ENCODE measurements around the gene WWOX.

Gene WWOX

DNA sequence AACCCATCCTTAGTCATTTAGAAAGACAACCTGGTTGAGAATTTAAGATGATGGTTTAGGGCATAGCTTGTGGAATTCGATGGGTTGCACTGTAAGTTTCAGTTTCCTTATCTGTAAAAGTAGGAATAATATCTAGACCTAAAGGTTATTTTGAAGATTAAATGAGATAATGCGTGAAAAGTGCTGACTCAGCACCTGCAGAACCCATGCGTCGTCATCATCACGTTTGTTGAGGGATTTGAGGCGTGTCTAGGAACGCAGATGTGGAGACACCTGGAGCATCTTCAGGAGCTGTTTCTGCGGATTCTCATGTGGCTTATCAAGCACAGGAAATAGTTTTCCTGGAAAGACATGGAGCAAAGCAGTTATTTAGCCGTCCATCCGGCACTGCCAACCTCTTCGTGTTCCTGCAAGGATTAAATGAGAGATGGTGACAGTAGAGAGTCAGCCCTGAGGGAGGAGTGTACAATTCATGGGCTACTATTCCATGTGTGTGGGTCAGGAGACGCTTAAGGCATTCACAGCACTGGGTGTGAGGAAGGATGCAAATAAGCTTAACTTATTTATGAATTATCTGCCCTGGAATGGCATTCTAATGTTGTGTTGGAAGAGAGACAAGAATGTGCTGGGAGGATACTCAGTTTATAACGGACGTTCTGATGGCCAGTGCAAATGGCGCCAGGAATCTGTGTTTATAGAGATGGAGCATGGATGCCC is 965.0 kb downstream of the WWOX start:
- no peak for DNase-seq

DNA sequence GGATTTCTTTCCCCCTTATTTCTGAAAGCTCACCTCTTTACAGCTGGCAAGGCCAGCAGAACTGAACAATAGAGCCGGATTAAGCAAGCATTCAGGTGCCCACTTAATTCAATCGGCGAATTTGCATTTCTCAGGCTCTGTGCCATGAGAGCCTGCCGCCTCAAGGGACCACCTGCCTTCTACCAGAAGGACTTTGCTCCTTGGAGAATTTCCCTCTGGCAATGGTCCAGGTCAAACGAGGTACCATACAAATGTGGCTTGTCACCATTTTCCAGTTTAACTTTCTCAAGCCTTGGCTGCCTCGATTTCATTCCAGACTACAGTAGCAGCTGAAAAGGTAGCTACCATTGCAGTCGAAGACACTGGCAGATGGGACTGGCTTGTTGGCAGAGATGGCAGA is 967.1 kb downstream of the WWOX start:
- peak; percentile 70 to 73 for DNase-seq

DNA sequence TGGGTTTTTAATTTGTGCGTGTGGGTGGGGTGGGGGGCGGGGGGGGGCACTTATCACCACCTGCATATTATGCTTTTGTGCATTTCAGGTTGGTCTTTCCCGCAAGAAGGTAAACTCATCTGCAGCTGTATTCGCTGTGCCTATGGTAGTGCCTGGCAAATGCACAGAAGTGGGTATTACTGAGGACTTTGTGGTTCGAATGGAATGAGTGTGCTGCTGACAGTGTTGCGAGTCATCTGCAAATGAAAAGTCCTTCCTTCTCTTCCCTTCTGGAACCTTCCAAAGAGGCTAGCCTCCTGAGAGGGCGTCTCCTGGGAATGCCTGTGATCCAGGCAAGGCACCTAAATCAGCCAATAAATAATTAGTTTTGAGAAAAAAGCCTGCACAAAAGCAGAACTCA is 968.1 kb downstream of the WWOX start:
- no peak for DNase-seq

DNA sequence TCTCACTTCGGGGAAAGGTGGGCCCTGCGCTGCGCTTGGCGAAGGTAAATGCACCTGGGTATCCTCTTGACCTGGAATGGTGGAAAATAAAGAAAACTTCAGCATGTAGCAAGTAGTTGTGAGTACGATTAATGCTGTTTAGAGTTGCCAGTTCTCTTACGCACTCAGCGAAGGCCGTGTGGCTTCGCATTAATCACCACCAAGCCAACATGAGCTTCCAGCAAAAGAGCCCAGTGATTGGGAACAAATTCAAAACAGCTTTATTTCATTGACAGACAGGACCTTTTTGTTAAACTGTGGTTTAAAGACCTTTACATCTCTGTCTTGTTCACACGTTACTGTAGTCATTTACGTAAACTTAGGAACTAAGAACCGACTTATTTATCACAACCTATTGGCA is 969.7 kb downstream of the WWOX start:
- no peak for DNase-seq

DNA sequence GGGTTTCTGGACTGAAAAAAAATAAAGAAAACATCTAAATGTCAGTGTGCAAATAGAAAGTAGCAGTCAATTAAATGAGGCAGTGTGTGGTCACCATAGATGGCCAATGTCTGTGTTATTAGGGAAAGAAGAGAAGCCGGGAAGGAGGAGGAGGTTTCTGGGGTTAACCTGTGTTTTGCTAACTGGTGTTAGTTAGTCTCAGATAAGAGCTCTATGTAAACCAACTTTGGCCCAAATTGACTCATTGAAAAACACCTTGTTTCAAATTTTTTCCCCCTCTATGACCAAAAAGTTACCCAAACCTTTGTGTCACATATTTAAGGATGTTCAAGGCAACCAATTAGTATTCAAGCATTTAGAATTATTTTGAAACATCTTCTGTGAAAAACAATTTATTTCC is 970.2 kb downstream of the WWOX start:
- no peak for DNase-seq

DNA sequence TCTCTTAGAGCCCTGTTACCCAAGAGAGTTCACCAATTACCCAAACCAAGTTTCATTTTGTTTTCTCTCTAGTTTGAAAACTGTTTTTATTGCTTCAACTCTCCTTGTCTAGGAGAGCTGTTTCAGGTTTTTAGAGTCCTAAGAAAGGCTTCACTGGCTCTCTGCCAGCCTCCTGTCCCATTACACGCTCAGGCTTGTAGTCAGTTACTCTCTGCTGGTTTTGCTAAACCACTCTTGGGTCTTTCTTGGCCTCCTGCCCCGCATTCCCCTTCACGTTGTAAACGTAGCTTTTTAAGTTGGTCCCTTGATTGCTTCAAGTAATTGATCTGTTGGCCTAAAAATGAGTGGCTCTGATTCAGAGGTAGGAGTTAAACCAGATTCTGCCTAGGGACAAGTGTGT is 972.0 kb downstream of the WWOX start:
- DNase-seq, result no peak

DNA sequence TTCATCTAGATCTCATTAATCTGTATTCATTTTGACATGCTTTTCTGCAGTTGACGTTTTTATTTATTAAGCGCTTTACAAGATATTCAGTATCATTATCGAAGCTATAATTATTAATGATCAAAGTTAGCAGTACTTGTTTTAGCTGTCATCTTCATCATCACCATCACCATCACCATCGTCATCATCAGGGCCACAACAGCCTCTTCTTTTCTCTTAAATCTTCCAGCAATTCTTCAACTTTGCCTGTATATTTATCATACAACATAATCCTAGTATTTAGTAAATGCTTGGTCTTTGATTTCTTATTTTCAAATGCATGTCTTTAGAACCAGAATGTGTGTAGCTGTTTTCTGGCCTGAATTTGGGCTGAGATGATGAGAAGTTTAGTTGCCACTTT is 973.1 kb downstream of the WWOX start:
- DNase-seq, result no peak

DNA sequence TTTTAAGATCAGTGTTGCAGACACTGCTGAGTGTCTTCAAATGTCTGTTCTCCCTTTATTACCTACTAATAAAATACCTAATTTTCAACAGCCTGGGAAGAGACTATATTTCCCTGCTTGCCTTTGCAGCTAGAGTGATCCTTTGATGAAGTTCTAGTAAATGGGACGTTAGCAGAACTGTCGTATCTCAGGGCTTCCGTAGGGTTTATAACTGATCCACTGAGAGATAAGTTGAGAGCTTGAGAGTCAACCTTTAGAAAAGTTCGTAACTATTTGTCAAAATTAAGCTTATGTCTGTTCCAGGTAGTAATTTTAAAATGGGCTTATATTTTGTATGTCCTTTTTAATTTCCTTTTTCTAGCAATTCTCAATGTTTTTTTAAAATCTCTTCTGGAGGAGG is 974.1 kb downstream of the WWOX start:
- DNase-seq, result no peak

DNA sequence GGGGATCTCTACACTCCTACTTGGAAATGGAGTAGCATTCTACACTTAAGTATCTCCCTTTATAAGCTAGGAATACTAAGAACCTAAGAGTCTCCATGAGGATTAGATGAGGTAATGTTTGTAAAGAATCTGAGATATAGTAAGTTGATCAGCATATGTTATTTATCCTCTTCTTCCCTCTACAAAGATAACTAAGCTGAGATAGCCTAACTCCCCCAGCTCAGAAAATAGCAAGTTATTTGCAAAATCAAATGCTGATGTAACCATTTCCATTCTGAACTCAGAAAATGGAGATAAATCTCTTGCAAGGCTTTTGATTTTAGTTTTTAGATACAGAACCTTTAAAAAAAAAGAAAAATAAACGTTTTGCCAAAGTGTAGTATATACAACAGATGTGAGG is 975.1 kb downstream of the WWOX start:
- no peak for DNase-seq

DNA sequence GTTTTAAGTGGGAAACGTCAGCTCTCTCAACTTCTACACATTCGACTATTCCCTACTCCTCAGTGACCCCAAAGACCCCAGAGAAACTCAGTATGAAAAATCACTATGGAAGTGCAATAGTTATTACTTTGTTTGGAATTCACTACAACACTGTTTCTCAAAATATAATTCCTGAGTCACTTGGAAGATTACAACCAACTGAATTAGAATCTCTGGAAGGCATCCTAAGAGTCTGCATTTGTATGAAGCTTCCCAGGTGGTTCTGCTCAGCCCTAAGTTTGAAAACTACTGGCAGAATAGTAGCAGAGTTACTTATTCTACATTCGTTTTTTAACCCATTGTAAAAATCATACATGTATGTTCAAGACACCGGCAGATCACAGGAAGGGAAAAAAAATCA is 975.5 kb downstream of the WWOX start:
- no peak for DNase-seq

DNA sequence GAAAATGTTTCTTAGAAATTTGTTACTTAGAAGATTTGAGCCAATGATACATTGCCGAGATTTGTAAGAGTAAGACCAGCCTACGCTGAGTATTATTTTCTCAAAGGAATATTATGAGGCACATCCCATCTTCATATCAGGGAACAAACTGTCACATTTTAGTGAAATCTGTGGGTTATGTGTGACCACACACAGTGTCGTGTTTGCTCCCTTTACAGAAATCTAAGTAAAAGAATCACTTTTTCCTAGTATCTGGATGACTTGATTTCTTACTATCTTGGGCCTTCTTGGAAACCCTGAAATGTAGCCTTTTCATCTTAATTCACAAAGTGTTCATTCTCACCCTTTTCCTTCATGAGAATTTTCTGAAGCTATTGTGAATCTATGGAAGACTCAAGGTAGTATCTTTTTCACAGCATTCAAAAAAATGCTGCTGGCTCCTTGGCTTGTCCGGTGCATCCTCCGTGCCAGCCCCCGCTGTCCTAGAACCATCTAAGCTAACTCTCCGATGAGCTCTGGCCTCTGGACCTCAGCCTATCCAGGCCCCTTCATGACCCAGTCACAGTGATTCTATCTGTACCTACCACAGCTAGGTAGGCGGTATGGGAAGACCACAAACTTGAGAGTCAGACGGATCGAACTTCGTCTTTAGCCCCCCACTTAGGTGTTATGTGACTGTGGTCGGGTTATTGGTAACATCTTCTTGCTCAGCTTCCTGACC is 976.8 kb downstream of the WWOX start:
- DNase-seq, result no peak

DNA sequence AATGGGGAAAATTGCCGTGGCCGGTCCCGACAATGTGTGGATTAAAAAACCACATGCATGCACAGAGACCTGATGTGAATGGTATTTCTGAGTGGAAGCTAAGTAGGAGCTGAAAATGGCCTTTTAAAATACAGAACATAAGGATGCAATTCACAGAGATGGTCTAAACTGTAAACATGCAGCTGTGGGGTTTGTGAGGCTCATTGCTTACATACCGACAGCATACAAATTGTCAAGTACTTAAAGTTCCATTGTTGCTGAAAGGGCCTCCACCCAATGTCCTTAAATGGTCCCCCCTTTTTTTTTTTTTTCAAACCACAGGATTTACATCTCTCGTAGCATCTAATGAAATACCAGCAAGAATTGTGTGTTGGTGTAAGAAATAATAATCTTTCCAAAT is 977.9 kb downstream of the WWOX start:
- no peak for DNase-seq

DNA sequence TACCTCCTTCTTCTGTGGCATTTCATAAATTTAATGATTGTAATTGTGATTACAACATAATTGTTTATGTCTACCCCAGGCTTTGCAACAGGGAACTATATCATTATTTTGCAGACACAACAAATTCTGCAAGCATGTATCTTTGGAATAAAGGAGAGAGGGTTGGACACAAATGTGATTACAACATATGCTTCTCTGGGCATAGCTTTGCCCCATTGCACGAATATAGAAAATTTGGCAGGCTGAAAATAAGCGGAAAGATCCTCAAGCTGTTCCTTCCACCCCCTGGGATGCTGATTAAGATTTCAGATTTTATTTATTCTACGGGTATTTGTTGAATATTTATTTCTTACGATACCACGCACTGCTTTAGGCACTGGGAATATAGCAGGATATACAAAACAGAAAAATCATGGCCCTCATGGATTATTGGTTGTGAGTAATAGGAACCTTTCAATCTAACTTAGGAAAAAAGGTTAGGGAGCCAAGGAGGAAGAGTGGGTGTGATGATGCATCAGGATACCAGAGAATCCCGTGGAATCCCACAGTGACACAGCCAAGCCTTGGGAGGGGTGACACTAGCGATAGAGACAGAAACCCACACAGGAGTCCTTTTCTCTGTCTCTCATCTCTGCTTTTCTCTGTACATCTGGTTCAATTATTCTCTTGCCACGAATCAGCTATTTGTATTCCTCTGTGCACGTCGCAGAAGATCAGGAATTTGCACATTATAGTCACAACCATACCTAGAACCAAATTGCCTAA is 980.4 kb downstream of the WWOX start:
- DNase-seq, result no peak

DNA sequence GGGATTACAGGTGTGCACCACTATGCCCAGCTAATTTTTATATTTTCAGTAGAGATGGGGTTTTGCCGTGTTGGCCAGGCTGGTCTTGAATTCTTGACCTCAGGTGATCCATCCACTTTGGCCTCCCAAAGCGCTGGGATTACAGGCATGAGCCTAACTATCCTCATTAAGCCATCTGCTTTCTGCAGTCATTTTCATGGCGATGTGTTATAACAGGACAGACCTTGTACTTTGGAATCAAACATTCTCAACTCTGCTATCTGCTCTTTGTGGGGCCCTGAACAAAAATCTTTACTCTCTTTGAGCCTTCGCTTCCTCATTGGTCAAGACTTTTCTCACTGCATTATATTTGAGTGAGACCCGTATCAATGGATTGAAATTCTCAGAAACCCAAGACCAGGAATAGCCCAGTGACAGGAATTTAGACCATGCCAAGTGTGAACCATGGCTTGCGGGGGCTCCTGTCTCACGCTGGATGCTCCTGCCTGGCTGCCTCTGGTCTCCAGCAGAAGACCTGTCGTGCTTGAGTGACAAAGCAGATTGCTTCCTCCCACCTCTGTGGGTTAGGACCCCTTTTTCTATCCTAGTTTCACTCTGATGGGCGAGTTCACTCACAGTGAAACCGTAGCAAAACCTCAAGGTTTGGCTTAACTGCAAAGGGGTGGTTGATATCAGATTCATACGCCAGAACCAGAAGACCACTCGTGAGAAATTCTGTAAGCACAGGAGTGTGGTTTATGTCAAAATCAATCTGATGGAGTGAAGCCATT is 982.0 kb downstream of the WWOX start:
- no peak for DNase-seq

DNA sequence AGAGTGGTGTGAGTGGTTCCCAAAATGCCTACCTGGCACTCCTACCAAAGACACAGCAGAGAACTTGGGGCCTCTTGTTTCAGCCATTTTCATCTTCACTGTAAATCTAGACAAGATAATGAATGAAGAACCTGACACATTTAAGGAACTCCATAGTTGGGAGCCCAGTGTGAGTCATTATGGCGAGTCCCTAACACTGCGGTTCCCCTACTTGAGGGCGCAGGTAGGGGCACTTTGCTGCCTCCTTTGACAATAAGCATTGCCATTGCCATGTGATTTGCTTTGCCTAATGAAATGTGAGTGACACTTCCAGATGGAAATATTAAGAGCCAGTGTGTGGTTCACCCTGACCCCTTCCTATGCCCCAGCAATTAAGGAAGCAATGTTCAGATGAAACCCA is 983.5 kb downstream of the WWOX start:
- DNase-seq, result no peak

DNA sequence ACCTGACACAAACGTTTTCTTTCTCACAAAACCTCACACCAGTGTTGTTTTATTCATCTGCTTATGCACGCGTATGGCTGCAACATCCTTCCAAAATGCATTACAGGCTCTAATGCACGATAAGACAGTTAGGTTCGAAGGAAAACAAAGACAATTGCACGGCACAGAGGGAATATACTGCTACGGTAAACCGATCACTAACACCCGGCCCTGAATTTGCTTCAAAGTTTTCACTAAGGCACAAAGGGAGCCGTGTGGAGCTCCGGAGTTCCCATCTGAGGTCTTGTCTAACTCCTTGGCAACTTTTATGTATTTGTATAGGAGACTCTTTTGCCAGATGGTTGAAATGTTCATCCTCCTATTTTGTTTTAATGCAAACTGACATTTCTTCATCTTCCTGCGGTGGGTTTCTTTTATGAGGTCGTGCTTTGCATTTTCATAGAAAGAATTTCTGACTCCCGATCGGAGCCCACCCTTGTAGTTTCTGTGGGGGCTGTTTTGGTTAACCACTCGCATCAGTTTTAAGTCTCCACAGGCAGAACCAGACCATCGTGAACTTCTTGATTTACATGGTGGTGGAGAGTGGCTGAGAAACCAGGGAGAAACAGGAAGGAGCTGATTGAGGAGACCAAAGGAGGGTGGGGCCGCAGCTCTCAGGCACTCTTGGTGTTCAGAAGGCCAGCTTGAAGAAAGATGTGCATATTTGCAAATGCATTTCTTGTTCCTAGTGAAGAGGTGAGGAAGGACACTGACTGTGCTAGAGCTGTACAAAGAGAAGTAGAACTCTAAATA is 984.2 kb downstream of the WWOX start:
- no peak for DNase-seq

DNA sequence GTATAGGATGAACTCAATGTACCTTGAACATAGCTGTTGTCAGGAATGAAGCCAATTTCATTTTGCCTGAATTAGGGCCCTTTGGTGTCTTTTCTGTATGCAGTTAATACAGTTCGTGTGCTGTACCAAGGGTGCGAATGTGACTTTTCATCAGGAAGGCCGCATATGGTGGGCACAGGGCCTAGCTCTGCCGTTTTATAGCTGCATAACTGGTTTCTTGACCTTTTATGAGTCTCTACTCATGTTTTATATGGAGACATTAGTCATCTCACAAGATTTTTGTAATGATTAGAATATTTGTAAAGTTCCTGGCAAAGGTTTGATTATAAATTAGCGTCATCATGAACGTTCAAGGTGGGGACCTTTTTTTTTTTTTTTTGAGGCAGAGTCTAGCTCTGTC is 989.5 kb downstream of the WWOX start:
- DNase-seq, result no peak

DNA sequence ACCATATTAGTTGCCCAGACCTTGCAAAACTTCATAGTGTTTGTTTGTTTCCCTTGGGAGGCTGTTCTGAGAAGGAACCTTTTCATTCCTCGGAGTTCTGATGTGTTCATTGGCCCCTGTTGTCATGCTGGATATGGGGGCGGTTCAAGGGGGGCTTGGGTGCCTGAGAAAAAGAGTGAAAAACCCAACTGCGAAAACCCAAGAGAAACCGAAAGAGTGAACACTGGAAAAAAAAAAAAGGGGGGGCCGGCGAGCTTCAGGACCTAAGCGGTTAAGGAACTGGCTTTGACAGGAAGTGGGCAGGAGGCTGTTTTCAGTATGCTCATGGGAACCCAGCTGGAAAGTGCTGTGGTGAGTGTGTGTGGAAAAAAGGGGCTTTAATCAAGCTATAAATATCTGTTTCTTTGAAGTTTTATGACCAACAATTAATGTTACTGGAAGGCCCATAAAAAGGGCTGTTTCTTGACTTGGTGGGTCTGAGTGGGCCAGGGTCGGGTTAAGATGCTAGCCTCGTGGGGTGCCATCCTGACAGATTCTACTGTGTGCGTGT is 990.4 kb downstream of the WWOX start:
- DNase-seq, result no peak

DNA sequence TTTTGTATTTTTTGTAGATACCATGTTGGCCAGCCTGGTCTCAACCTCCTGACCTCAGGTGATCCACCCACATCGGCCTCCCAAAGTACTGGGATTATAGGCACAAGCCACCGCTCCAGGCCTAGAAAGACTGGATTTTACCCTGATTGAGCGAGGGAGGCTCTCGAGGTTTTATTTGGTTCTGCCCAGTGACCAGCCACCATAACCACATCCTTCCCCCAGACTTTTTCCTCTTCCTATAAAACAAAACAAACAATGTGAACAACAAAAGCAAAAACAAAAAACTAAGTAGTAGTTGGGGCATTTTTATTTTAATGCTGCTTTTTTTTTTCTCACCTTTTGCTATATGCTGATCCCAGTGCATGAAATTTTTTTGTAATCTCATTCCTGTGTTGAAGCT is 991.5 kb downstream of the WWOX start:
- no peak for DNase-seq

DNA sequence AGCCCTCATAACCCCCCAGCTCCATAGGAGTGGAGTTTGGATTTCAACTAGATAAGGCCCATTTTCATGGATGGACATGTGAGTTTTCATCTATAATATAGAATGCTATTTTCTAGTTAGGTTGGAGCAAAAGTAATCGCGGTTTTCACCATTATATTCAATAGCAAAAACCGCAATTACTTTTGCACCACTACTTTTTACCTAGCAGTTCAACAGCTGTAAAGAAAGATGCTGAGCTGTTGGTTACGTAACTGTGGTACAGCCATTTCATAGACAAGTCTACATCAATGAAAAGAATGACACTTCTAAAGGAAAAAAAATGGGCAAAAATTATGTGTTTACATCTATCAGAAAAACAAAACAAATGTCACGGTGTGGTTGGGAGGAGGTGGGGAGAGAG is 993.4 kb downstream of the WWOX start:
- no peak for DNase-seq

DNA sequence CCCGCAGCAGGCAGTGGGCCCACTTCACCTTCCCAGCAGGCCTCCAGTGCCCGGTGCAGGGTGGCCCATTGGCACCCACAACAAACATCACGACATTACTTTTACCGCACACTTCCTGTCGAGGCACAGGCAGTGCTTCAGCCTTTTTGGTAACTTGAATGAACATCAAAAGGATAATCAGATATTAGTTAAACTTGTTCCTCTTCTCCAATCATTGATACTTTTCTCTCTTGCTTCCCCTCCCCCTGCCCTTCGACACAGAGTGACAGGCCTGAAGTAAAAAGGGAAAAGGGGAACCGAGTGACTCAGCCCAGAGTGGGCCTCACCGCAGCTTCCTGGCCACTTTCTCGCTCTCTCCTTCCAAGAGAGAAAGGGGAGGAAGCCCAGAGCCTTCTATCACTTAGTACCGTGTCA is 994.1 kb downstream of the WWOX start:
- no peak for DNase-seq

DNA sequence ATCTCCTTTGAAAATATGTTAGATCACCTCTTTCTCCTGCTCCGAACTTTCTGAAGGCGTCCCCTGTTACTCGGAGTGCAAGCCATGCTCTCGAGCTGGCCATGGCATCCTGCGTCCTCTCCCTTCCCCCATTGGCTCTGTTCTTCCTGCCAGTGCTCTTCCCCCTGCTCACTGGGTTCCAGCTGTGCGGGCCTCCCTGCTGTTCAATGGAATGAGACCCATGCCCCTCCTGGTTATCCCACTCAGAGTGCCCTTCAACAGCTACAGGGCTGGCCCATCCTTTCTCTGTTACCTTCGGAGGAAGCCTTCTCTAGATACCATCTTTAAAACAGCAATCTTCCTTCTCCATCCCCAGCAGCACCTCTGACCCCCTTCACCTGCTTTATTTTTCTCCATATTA is 996.8 kb downstream of the WWOX start:
- DNase-seq, result no peak
